Measurements from ENCODE around the gene MTF2. TPM values are rescaled to one million over a fixed set of nuclear protein-coding genes. Genes with fewer than 3 reads are reported as not detected.
A peak's percentile ranks its signal among the peaks of the same experiment; 100 is the strongest.
"Not testable (repeated sequence)": the region's sequence is repeated elsewhere in the genome, so short reads cannot be mapped to it uniquely, and the experiment has no call there.

MTF2 gene
- total RNA-seq, 1 experiment from 2014 or later = 30.7 TPM

- DNase-seq (ENCODE audit: low spot score) = no peak
Measured at GRCh38 chr1:93142161-93142560, 63.1 kb downstream of the MTF2 start.

GRCh38 chr1:93143136-93143535 is 64.1 kb downstream of the MTF2 start:
- DNase-seq (ENCODE audit: low spot score) = no peak

DNA sequence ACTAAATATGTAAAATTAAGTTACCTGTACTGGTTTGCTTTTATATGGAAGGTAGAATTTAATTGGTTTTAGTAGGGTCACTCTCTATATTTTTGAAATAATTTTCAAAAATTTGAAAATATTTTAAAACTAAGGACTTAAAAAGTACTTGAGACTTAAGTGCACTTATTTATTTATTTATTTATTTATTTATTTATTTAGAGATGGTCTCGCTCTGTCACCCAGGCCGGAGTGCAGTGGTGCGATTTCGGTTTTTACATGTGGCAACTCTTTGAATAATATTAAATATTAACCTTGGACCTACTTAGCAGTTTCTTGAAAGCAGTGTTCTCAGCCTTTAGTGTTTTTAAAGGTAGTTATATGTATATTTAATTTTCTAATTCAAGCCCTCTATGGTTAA is 64.7 kb downstream of the MTF2 start:
- no peak for DNase-seq (ENCODE audit: low spot score)

DNA sequence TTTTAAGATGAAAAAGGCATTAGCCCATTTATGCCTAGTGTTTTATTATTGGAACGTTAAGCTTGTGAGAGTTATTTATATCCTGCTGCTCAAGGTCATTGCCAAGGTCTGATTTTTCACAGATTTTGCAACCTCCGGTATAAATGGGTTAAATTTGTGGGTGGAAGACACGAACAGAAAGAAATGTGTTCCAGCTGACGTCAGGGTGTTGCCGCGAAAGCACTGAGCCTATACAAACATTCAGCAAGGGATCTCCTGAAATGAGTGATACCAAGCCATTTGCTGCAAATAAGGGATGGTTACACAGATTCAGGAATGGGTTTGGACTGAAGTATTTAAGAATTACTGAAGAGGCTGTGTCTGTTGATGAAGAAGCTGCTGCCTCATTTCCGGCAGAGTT is 68.9 kb downstream of the MTF2 start:
- DNase-seq (ENCODE audit: low spot score) = no peak

GRCh38 chr1:93150729-93151128 is 71.6 kb downstream of the MTF2 start:
- DNase-seq (ENCODE audit: low spot score) = no peak

- no peak for DNase-seq (ENCODE audit: low spot score)
Measured at GRCh38 chr1:93151474-93151873, 72.4 kb downstream of the MTF2 start.

DNA sequence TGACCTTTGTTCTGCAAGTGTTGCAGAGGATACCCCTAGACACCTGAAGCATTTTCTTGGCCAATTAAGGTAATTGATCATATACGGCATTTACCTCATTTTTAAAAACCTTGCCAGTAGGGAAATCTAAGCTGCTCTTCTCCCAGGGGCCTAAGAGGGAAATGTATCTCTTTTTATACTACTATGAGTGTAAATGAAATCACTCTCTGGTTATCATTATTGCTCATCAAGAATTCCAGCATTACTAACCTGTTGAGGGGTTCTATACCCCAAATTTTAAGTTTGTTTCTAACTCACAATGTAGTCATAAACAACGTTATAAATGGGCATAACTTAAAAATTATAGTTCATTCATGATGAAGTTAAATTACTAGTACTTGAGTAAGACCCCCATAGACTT is 73.8 kb downstream of the MTF2 start:
- no peak for DNase-seq (ENCODE audit: low spot score)

- DNase-seq (ENCODE audit: low spot score) = no peak
Measured at GRCh38 chr1:93154898-93155297, 75.8 kb downstream of the MTF2 start.

DNA sequence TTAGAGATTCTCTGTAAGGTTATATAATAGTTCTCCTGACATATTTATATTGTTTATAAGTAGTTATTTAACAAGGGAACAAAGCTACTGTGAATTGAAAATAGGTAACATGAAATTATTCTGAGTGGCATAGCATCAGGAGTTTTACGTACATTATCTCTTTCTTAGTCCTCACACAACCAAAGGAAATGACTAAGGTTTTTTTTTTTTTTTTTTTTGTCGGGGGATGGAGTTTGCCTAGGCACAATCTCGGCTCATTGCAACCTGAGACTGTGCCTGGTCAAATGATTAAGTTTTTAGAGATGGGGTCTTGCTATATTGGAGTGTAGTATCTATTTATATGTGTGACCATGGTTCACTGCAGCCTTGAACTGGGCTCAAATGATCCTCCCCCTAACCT is 76.3 kb downstream of the MTF2 start:
- peak; percentile 0 for DNase-seq (ENCODE audit: low spot score)

DNA sequence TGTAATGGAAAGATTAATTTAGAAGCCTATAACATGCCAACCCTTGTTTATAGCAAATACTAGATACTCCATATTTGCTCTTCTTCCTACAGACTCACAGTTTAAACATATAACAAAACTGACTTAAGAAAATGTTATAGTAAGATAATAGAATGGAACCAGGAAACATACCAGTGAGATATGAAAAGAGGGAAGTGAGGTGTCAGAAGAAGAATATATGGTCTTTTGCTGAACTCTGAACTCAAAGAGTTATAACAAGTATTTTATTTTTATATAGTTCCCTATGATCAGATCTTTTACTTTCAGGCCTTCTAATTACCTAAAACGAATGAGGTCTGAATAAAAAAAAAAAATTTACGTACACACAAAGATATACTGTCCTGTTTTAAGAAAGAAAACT is 80.3 kb downstream of the MTF2 start:
- no peak for DNase-seq (ENCODE audit: low spot score)

DNA sequence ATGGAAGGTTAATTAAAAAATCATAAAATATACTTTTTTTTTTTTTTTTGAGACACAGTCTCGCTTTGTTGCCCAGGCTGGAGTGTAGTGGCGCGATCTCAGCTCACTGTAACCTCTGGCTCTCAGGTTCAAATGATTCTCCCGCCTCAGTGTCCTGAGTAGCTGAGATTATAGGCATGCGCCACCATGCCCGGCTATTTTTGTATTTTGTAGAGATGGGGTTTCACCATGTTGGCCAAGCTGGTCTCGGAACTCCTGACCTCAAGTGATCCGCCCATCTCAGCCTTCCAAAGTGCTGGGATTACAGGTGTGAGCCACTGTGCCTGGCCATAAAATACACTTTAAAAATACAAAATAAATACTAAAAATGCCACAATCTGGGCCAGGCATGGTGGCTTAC is 84.2 kb downstream of the MTF2 start:
- not testable (repeated sequence) for DNase-seq (ENCODE audit: low spot score)

- no peak for DNase-seq (ENCODE audit: low spot score)
Measured at GRCh38 chr1:93164816-93165215, 85.7 kb downstream of the MTF2 start.

- not testable (repeated sequence) for DNase-seq (ENCODE audit: low spot score)
Measured at GRCh38 chr1:93165895-93166294, 86.8 kb downstream of the MTF2 start.

GRCh38 chr1:93167006-93167405 is 87.9 kb downstream of the MTF2 start:
- no peak for DNase-seq (ENCODE audit: low spot score)

DNA sequence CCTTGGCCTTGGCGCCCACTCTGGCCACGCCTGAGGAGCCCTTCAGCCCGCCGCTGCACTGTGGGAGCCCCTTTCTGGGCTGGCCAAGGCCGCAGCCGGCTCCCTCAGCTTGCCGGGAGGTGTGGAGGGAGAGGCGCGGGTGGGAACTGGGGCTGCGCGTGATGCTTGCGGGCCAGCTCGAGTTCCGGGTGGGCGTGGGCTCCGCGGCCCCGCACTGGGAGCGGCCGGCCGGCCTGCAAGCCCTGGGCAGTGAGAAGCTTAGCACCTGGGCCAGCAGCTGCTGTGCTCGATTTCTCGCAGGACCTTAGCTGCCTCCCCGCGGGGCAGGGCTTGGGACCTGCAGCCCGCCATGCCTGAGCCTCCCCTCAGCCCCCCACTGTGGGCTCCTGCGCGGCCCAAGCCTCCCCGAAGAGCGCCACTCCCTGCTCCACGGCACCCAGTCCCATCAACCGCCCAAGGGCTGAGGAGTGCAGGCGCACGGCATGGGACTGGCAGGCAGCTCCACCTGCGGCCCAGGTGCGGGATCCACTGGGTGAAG is 91.1 kb downstream of the MTF2 start:
- DNase-seq (ENCODE audit: low spot score) = not testable (repeated sequence)

- no peak for DNase-seq (ENCODE audit: low spot score)
Measured at GRCh38 chr1:93171549-93172034, 92.5 kb downstream of the MTF2 start.

DNA sequence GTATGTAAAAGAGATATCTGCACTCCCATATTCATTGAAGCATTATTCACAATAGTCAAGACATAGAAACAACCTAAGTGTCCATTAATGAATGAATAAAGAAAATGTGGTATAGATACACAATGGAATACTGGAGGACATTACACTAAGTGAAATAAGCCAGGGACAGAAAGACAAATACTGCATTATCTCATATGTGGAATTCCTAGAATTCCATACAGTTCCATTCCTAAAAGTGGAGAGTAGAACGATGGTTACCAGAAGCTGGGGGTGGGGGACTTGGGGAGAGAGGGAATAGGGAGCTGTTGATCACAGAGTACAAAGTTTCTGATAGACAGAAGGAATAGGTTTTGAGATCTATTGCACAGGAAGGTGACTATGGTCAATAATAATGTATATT is 93.7 kb downstream of the MTF2 start:
- DNase-seq (ENCODE audit: low spot score) = peak; percentile 5

DNA sequence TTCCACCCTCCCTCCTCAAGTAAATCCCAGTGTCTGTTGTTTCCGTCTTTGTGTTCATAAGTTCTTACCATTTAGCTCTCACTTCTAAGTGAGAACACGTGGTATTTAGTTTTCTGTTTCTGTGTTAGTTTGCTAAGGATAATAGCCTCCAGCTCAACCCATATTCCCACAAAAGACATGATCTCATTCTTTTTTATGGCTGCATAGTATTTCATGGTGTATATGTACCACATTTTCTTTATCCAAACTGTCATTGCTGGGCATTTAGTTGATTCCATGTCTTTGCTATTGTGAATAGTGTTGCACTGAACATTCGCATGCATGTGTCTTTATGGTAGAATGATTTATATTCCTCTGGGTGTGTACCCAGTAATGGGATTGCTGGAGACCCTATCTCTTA is 95.6 kb downstream of the MTF2 start:
- not testable (repeated sequence) for DNase-seq (ENCODE audit: low spot score)

- DNase-seq (ENCODE audit: low spot score) = peak; percentile 2
Measured at GRCh38 chr1:93177991-93178390, 98.9 kb downstream of the MTF2 start.

- no peak for DNase-seq (ENCODE audit: low spot score)
Measured at GRCh38 chr1:93178418-93178817, 99.3 kb downstream of the MTF2 start.

DNA sequence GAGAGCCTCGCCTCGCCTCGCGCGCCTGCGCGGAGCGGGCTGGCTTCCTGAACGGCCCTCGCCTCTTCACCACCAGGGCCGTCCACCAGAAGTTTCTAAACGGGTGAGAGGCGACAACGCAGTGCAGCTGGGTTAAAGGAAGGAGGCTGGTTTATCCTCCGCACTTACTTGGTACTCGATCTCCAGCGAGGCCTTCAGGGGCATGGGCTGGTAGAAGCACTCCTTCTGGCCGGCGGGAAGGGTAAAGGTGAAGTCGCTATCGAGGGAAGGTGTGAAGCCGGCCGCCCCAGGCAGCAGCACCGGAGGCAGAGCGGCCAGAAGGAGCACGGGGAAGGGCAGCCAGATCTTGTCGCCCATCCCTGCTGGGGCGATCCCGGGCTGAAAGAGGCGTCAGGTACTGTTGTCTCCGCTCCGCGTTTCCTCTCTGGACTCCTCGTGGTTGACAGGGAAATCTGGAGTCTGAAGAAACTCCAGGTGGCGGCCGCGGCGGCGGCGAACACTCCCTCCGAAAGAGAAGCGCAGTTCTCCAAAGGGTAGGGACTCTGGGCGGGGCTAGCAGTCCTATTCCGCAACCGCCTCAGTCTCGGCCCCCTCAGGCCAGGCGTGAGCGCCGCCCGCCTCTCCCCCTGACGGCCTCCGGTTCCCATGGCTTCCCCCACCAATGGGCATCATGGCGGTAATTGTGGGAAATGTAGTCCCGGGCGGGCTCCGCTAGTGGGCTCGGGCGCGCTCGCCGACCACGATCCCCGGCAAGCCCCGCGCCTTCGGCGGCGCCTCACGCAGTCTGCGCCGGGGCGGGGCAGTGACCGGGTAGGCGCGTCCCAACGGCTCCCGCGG is 101.0 kb downstream of the MTF2 start, which contains the start of gene TMED5:
TMED5 (minus strand) TSS at position 528 of the 837 bp plus-strand sequence; CDS start at position 357, 171 bp downstream.
- peak; percentile 86 for DNase-seq (ENCODE audit: low spot score)

DNA sequence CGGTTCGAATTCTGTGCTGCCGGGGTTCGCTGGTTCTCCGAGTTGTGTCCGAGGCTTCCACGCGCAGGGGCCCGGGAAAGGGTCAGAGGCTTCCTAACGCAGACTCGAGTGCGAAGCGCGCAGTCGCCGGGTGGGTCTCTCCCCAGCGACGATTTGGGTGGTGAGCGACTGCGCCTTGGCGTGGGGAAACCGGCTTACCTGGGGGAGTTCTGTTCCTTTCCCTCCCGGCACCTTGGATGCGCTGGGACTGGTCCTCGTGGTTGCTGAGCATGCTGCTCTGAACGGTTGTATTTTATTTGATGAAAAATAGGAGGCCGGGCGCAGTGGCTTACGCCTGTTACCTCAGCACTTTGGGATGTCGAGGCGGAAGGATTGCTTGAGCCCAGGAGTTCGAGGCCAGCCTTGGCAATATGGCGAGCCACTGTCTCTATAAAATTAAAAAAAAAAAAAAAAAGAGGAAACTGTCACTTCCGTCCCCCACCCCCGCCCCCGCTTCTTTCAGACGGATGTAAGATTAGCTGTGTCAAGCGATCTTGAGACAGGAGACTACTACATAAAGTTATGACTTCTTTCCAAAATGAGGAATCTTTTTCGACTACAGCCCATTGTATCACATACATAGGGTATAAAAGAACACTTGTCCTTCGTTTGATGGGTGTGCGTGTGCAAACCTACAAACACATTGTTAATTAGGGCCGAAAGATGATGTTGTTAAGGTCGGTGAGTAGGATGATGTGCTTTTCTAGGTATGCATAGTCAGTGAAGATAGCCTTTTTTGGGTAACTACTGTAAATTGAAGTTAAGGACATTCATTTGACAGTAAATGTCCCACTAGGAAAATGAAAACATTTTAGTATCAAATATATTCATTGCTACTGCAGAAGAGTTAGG is 101.9 kb downstream of the MTF2 start, which contains the start of gene CCDC18:
CCDC18 (plus strand) TSS at position 2 of the 891 bp plus-strand sequence. CDS start 2,638 bp downstream, outside the sequence.
- DNase-seq (ENCODE audit: low spot score) = peak; percentile 11
